T-cell (primary cell): Measurements from ENCODE around the gene CIZ1. TPM values are rescaled to one million over a fixed set of nuclear protein-coding genes. Genes with fewer than 3 reads are reported as not detected.

ENCODE experiments used
- ATAC-seq, 4 experiments: fragments of 200-7000 bp in 3 of 4; fragments of 150-1000 bp in 1 of 4; cut with Tn5 transposase; replicated peaks in 1 of 4; 1 replicate in 3 of 4; 2 replicates in 1 of 4; pipeline ENCODE4 v1.10.0; 2021; ENCODE audit warnings: moderate library complexity in 3 of 4, mild to moderate bottlenecking in 2 of 4, moderate number of reproducible peaks in 1 of 4
- CTCF ChIA-PET, 2 donors: fragments of 300-600 bp; sonication (Branson Sonifier 250); formaldehyde crosslinking; loops; one replicate each; lab custom pipeline; 2022; ENCODE audit warnings: antibody characterized with exemption in 2 of 2; lab: Charles Lee
- POLR2A ChIA-PET, 2 donors: fragments of 300-600 bp; sonication (Branson Sonifier 250); formaldehyde crosslinking; loops; one replicate each; lab custom pipeline; 2022; ENCODE audit warnings: antibody characterized with exemption in 2 of 2; lab: Charles Lee
- DNase-seq, 35 experiments: peaks; one replicate each; pipeline versions ENCODE4 v3.0.0 to v3.0.0-alpha.2; 2013 to 2023
- H3K27ac ChIP-seq: one replicate; pipeline ENCODE4 v1.5.1; 2013; ENCODE audit warnings: low read length
- H3K27me3 ChIP-seq, 2 experiments: replicated peaks in 1 of 2; 1 replicate in 1 of 2; 2 replicates in 1 of 2; pipeline versions ENCODE4 v1.6.1 to v1.7.0; 2013; ENCODE audit warnings: low read length in 1 of 2, mixed read lengths in 1 of 2; ENCODE audit not compliant: control insufficient read depth in 2 of 2, insufficient read depth in 2 of 2; ENCODE audit errors: extremely low read depth in 1 of 2
- H3K36me3 ChIP-seq, 2 donors: 1 replicate in 1 of 2; 2 replicates in 1 of 2; pipeline versions ENCODE4 v1.6.1 to v1.7.0; 2013; ENCODE audit warnings: low read length in 1 of 2; ENCODE audit not compliant: control insufficient read depth in 2 of 2, insufficient read depth in 1 of 2; ENCODE audit errors: extremely low read depth in 1 of 2
- H3K4me1 ChIP-seq, 2 experiments: 1 replicate in 1 of 2; 2 replicates in 1 of 2; pipeline versions ENCODE4 v1.6.1 to v1.7.0; 2013; ENCODE audit warnings: low read length in 2 of 2, mixed read lengths in 1 of 2; ENCODE audit not compliant: insufficient read depth in 2 of 2, control insufficient read depth in 1 of 2; ENCODE audit errors: extremely low read depth in 1 of 2
- H3K4me3 ChIP-seq, 2 donors: 1 replicate in 1 of 2; 2 replicates in 1 of 2; pipeline versions ENCODE4 v1.5.1 to v1.7.0; 2013; ENCODE audit warnings: mild to moderate bottlenecking in 2 of 2, low read length in 1 of 2, moderate library complexity in 1 of 2; ENCODE audit not compliant: control insufficient read depth in 1 of 2; ENCODE audit errors: extremely low read depth in 1 of 2
- H3K9me3 ChIP-seq: 2 replicates; pipeline ENCODE4 v1.7.0; 2013
- H3K27ac Mint-ChIP-seq, 2 donors: one replicate each; pipeline ENCODE4 v1.8.0; 2020 to 2021; ENCODE audit warnings: mild to moderate bottlenecking in 2 of 2, mixed read lengths in 2 of 2
- H3K27me3 Mint-ChIP-seq, 2 donors: one replicate each; pipeline ENCODE4 v1.8.0; 2021 to 2022; ENCODE audit warnings: mixed read lengths in 2 of 2
- H3K36me3 Mint-ChIP-seq: one replicate; pipeline ENCODE4 v1.8.0; 2021; ENCODE audit warnings: mixed read lengths
- H3K4me1 Mint-ChIP-seq, 3 donors: one replicate each; pipeline ENCODE4 v1.8.0; 2020 to 2022; ENCODE audit warnings: mixed read lengths in 3 of 3, mild to moderate bottlenecking in 1 of 3
- H3K4me3 Mint-ChIP-seq, 3 donors: one replicate each; pipeline ENCODE4 v1.8.0; 2020 to 2022; ENCODE audit warnings: mild to moderate bottlenecking in 3 of 3, mixed read lengths in 3 of 3, moderate library complexity in 3 of 3
- H3K9me3 Mint-ChIP-seq, 3 donors: one replicate each; pipeline ENCODE4 v1.8.0; 2020 to 2022; ENCODE audit warnings: mixed read lengths in 3 of 3
- WGBS: methylation state at CpG from one replicate; pipeline ENCODE4 v1.1.5; 2013; ENCODE audit warnings: missing lambda C conversion rate; ENCODE audit not compliant: insufficient coverage; 5-methylcytosine and 5-hydroxymethylcytosine counted together
- total RNA-seq, 35 experiments: library from RNA in 6 of 35; stranded (reverse) in 6 of 35; fragments of 120-200 nt in 1 of 35; gene quantifications; one replicate each; pipeline versions ENCODE4 v1.2.1 to v1.2.4 and lab custom pipeline; 2013 to 2026

CIZ1 gene
- total RNA-seq, 5 donors from 2014 or later (not counting 1 experiment from before 2014, with no cell fraction given), result 143 to 163 (median 150) TPM

GRCh38 chr9:128144239-128145181 lies 46.9 kb downstream of the CIZ1 start:
- H3K27ac Mint-ChIP-seq, result no peak overlapping the region
- peaks cover 16 to 18% (median 18%) of the 10 kb centered on the region in 3 donors for H3K4me1 Mint-ChIP-seq
- Histone ChIP-seq H3K27ac (no peak overlapping the region), H3K4me1 (peaks cover 9 to 16% of the 10 kb centered on the region in 2 experiments), H3K9me3 (no peaks in the 10 kb centered on the region), H3K36me3 (no peaks in the 10 kb centered on the region), H3K27me3 (peaks cover 0 to 3% of the 10 kb centered on the region in 2 experiments), H3K4me3 (no peak overlapping the region)
- ATAC-seq (no peak), DNase-seq (no peak)
- ChIA-PET POLR2A (interaction anchor here in 1 of 2 donors (0.5 kb wide), 1 partner anchor 1165 kb away, joined by 3 read pairs; no protein-coding TSS in a partner anchor), CTCF (no interaction called here)
- no peak overlapping the region for H3K4me3 Mint-ChIP-seq
- H3K36me3 Mint-ChIP-seq, result no peaks in the 10 kb centered on the region
- no peaks in the 10 kb centered on the region for H3K9me3 Mint-ChIP-seq
- no peaks in the 10 kb centered on the region for H3K27me3 Mint-ChIP-seq
- WGBS, result 89% methylated on average over 15 of the region's 22 CpGs

- ATAC-seq (no peak), DNase-seq (no peak)
- peaks cover 9 to 16% of the 10 kb centered on the region in 2 experiments for H3K4me1 ChIP-seq
- 87% methylated on average over 7 of the region's 8 CpGs for WGBS
- Mint-ChIP-seq H3K27ac (peak overlapping the region in 1 of 2 donors; percentile 2), H3K27me3 (no peaks in the 10 kb centered on the region), H3K4me3 (no peak overlapping the region), H3K9me3 (no peaks in the 10 kb centered on the region), H3K36me3 (no peaks in the 10 kb centered on the region), H3K4me1 (peaks cover 16 to 18% (median 18%) of the 10 kb centered on the region in 3 donors)
- H3K27me3 ChIP-seq, result peaks cover 0 to 3% of the 10 kb centered on the region in 2 experiments
- ChIA-PET CTCF (interaction anchor here in 1 of 2 donors (0.6 kb wide), 1 partner anchor 86 kb away, joined by 3 read pairs; no protein-coding TSS in a partner anchor), POLR2A (no interaction called here)
- H3K4me3 ChIP-seq, result no peak overlapping the region
- H3K9me3 ChIP-seq, result no peaks in the 10 kb centered on the region
- no peak overlapping the region for H3K27ac ChIP-seq
- no peaks in the 10 kb centered on the region for H3K36me3 ChIP-seq
These were observed 47.7 kb downstream of the CIZ1 start for GRCh38 chr9:128143525-128144238.

- Histone ChIP-seq H3K4me1 (peaks cover 9 to 16% of the 10 kb centered on the region in 2 experiments), H3K9me3 (no peaks in the 10 kb centered on the region), H3K36me3 (no peaks in the 10 kb centered on the region), H3K4me3 (no peak overlapping the region), H3K27ac (no peak overlapping the region), H3K27me3 (no peaks in the 10 kb centered on the region)
- ChIA-PET POLR2A (no interaction called here), CTCF (interaction anchor here in 1 of 2 donors (0.6 to 0.7 kb wide), 2 partner anchors 14 to 152 kb away, joined by 3 to 4 read pairs; no protein-coding TSS in a partner anchor)
- Mint-ChIP-seq H3K27ac (peak overlapping the region in 1 of 2 donors; percentile 90), H3K4me1 (peaks cover 16 to 18% (median 18%) of the 10 kb centered on the region in 3 donors), H3K4me3 (peak overlapping the region in 1 of 3 donors; percentile 56), H3K9me3 (no peaks in the 10 kb centered on the region), H3K36me3 (no peaks in the 10 kb centered on the region), H3K27me3 (no peaks in the 10 kb centered on the region)
- DNase-seq, result no peak
- no peak for ATAC-seq
- no CpG with 5 or more reads among the region's 2 CpGs for whole genome bisulfite sequencing
These were observed 48.8 kb downstream of the CIZ1 start for GRCh38 chr9:128142596-128142995.

GRCh38 chr9:128142061-128142460 lies 49.3 kb downstream of the CIZ1 start:
- 61% methylated on average over 3 of the region's 4 CpGs for WGBS

GRCh38 chr9:128141604-128142003 lies 49.8 kb downstream of the CIZ1 start:
- H3K4me3 Mint-ChIP-seq, result peak overlapping the region in 1 of 3 donors; percentile 56
- WGBS, result 71% methylated on average over 1 of the region's 3 CpGs
- ChIA-PET CTCF (no interaction called here), POLR2A (no interaction called here)
- no peaks in the 10 kb centered on the region for H3K9me3 Mint-ChIP-seq
- H3K9me3 ChIP-seq, result no peaks in the 10 kb centered on the region
- peak overlapping the region in 1 of 2 donors; percentile 85 for H3K27ac Mint-ChIP-seq
- ATAC-seq, result no peak
- H3K4me3 ChIP-seq, result no peak overlapping the region
- H3K27me3 ChIP-seq, result no peaks in the 10 kb centered on the region
- no peaks in the 10 kb centered on the region for H3K36me3 Mint-ChIP-seq
- peaks cover 9 to 16% of the 10 kb centered on the region in 2 experiments for H3K4me1 ChIP-seq
- H3K27ac ChIP-seq, result no peak overlapping the region
- H3K27me3 Mint-ChIP-seq, result no peaks in the 10 kb centered on the region
- no peaks in the 10 kb centered on the region for H3K36me3 ChIP-seq
- no peak for DNase-seq
- H3K4me1 Mint-ChIP-seq, result peaks cover 18% of the 10 kb centered on the region in 3 donors

More at GRCh38 chr9:128142061-128142460, 49.3 kb downstream of the CIZ1 start:
- CTCF ChIA-PET, result interaction anchor here in 1 of 2 donors (0.6 to 0.7 kb wide), 2 partner anchors 14 to 153 kb away, joined by 3 to 4 read pairs; no protein-coding TSS in a partner anchor
- H3K4me3 Mint-ChIP-seq, result peak overlapping the region in 1 of 3 donors; percentile 56
- Histone ChIP-seq H3K4me3 (peak overlapping the region in 1 of 2 donors; percentile 6), H3K36me3 (no peaks in the 10 kb centered on the region), H3K4me1 (peaks cover 9 to 16% of the 10 kb centered on the region in 2 experiments), H3K27ac (no peak overlapping the region), H3K9me3 (no peaks in the 10 kb centered on the region), H3K27me3 (no peaks in the 10 kb centered on the region)
- H3K27ac Mint-ChIP-seq, result peak overlapping the region; percentile 85 to 90
- no peaks in the 10 kb centered on the region for H3K27me3 Mint-ChIP-seq
- ATAC-seq (peak; percentile 86 to 94 (median 89)), DNase-seq (peak in 3 of 35 experiments; percentile 18 to 36 (median 22))
- POLR2A ChIA-PET, result no interaction called here
- H3K36me3 Mint-ChIP-seq, result no peaks in the 10 kb centered on the region
- peaks cover 17 to 18% (median 18%) of the 10 kb centered on the region in 3 donors for H3K4me1 Mint-ChIP-seq
- no peaks in the 10 kb centered on the region for H3K9me3 Mint-ChIP-seq

GRCh38 chr9:128139621-128140020 lies 51.8 kb downstream of the CIZ1 start:
- H3K27me3 Mint-ChIP-seq, result no peaks in the 10 kb centered on the region
- H3K4me1 Mint-ChIP-seq, result peaks cover 26 to 27% (median 26%) of the 10 kb centered on the region in 3 donors
- CTCF ChIA-PET, result no interaction called here

More at GRCh38 chr9:128139621-128140020, 51.8 kb downstream of the CIZ1 start:
- WGBS, result no CpG with 5 or more reads among the region's 16 CpGs
- Mint-ChIP-seq H3K9me3 (no peaks in the 10 kb centered on the region), H3K27ac (no peak overlapping the region), H3K4me3 (no peak overlapping the region), H3K36me3 (no peaks in the 10 kb centered on the region)
- Histone ChIP-seq H3K36me3 (no peaks in the 10 kb centered on the region), H3K4me1 (peaks cover 9 to 19% of the 10 kb centered on the region in 2 experiments), H3K27me3 (no peaks in the 10 kb centered on the region), H3K27ac (no peak overlapping the region), H3K9me3 (no peaks in the 10 kb centered on the region), H3K4me3 (no peak overlapping the region)
- POLR2A ChIA-PET, result no interaction called here
- DNase-seq (no peak), ATAC-seq (no peak)
